Breast epithelium (tissue), 4 donors: ENCODE results near the gene ALOX5. TPM values are rescaled to one million over a fixed set of nuclear protein-coding genes. Genes with fewer than 3 reads are reported as not detected.
"Not testable (repeated sequence)": the region's sequence is repeated elsewhere in the genome, so short reads cannot be mapped to it uniquely, and the experiment has no call there.

Source experiments
- DNase-seq, 2 donors: peaks; one replicate each; pipeline ENCODE4 v3.0.0-alpha.2; 2019; ENCODE audit warnings: low spot score in 2 of 2
- H3K27ac ChIP-seq, 2 donors: fragments of 200-600 bp; sonication (generic) in 1 of 2; one replicate each; pipeline ENCODE4 v1.5.1; 2016 to 2019; ENCODE audit warnings: mild to moderate bottlenecking in 1 of 2
- H3K27me3 ChIP-seq, 2 donors: fragments of 200-600 bp; sonication (generic) in 1 of 2; one replicate each; pipeline versions ENCODE4 v1.5.1 to v1.6.0; 2017 to 2019; ENCODE audit warnings: control low read depth in 1 of 2, mild to moderate bottlenecking in 1 of 2
- H3K36me3 ChIP-seq: fragments of 200-600 bp; one replicate; pipeline ENCODE4 v1.5.1; 2019
- H3K4me1 ChIP-seq, 2 donors: fragments of 200-600 bp; sonication (generic); one replicate each; pipeline ENCODE4 v1.5.1; 2016 to 2019; ENCODE audit warnings: control low read depth in 1 of 2
- H3K4me3 ChIP-seq, 3 donors: fragments of 200-600 bp; sonication (generic); 1 replicate in 2 of 3; 2 replicates in 1 of 3; pipeline ENCODE4 v1.5.1; 2016 to 2019; ENCODE audit warnings: mild to moderate bottlenecking in 3 of 3, moderate library complexity in 2 of 3
- H3K9me3 ChIP-seq, 2 donors: fragments of 200-600 bp; sonication (generic) in 1 of 2; one replicate each; pipeline ENCODE4 v1.5.1; 2016 to 2019; ENCODE audit warnings: control low read depth in 1 of 2
- POLR2A ChIP-seq: fragments of 450-650 bp; IDR thresholded peaks from one replicate; pipeline ENCODE4 v1.6.1; 2016; ENCODE audit warnings: antibody characterized with exemption, mild to moderate bottlenecking, moderate library complexity
- POLR2AphosphoS5 ChIP-seq, 3 donors: sonication (generic); formaldehyde crosslinking; IDR thresholded peaks; one replicate each; pipeline ENCODE4 v1.6.1; 2017; ENCODE audit warnings: antibody characterized with exemption in 3 of 3
- intact Hi-C: fragments of 100-400 bp; cut with DNase I; formaldehyde crosslinking; loops from one replicate; pipeline ENCODE4 v1.15.1; 2023; ENCODE audit warnings: low total_unique reads
- total RNA-seq, 3 donors: library from RNA; depleted of rRNA; stranded (reverse); fragments of >200 nt; gene quantifications; one replicate each; pipeline ENCODE4 v1.1.0, GENCODE V29; 2016
- TF ChIP-seq, protein P1 (sequence below), 3 donors: fragments of 450-650 bp; IDR thresholded peaks; one replicate each; pipeline ENCODE4 v1.5.1; 2016 to 2017; ENCODE audit warnings: antibody characterized with exemption in 3 of 3, mild to moderate bottlenecking in 3 of 3, moderate library complexity in 3 of 3

Gene ALOX5
- total RNA-seq, 3 donors from 2014 or later = 33.4 to 67.5 (median 49.0) TPM

DNA sequence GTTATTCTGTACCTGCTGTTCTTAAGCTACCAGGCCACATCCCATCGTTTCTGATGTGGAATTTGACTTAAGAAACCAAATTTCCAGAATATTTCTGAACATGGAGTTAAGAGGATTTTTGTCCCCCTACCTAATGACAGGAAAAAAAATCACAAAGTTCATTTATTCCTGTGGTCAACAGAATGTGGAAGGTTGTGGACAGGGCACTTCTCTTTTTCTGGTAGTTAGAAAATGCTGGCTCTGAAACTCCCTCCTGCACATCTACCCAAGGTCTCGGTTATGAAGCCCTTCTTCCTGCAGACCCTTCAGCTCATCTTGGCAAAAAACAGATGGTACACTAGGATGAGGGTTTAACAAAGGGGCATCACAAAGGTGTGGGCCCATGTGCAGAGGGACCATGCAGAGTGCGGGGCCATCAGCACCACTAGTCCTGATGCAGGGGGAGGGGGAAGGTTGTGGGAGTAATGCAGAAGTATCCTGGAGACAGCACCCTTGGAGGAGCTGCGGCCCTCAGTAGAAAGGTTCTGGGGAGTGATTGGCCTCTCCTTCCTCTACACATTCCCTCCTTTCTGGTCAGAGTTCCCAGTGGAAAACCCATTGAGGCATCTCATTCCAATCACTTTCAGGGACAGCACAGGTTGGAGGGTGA, 9.8 kb downstream of the ALOX5 start:
- intact Hi-C loops = no loop called here
- TF ChIP-seq POLR2AphosphoS5 (IDR thresholded peaks at IDR 0.05) (no peak), POLR2A (no peak)
- TF ChIP-seq, protein P1, sequence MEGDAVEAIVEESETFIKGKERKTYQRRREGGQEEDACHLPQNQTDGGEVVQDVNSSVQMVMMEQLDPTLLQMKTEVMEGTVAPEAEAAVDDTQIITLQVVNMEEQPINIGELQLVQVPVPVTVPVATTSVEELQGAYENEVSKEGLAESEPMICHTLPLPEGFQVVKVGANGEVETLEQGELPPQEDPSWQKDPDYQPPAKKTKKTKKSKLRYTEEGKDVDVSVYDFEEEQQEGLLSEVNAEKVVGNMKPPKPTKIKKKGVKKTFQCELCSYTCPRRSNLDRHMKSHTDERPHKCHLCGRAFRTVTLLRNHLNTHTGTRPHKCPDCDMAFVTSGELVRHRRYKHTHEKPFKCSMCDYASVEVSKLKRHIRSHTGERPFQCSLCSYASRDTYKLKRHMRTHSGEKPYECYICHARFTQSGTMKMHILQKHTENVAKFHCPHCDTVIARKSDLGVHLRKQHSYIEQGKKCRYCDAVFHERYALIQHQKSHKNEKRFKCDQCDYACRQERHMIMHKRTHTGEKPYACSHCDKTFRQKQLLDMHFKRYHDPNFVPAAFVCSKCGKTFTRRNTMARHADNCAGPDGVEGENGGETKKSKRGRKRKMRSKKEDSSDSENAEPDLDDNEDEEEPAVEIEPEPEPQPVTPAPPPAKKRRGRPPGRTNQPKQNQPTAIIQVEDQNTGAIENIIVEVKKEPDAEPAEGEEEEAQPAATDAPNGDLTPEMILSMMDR (IDR thresholded peaks at IDR 0.05) = no peak
- Histone ChIP-seq H3K27me3 (no peaks in the 10 kb centered on the region), H3K36me3 (no peaks in the 10 kb centered on the region), H3K27ac (no peak overlapping the region), H3K4me1 (no peaks in the 10 kb centered on the region), H3K4me3 (no peak overlapping the region), H3K9me3 (no peaks in the 10 kb centered on the region)
- DNase-seq = no peak

DNA sequence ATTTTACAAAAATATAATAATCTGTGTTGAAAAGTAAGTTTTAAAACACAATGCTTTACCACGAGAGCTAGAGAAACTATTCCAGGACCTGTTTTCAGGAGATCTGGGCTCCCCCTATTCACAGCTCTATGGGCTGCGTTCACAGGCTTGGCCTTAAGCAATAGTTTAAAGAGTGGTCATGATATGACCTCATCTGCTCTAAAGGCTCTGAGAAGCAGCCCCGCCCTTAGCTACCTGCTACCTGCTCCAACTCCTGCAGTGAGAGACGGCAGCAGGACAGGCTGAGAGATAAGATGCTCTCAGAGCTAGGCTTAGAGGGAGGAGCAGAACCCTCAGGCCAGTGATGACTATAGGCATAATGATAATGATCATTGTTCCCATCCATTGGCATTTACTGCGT, 12.6 kb downstream of the ALOX5 start:
- TF ChIP-seq POLR2A (no peak), POLR2AphosphoS5 (IDR thresholded peaks at IDR 0.05) (no peak)
- TF ChIP-seq, protein P1 (IDR thresholded peaks at IDR 0.05) = no peak
- Histone ChIP-seq H3K4me3 (no peak overlapping the region), H3K4me1 (no peaks in the 10 kb centered on the region), H3K27ac (no peak overlapping the region), H3K27me3 (no peaks in the 10 kb centered on the region), H3K36me3 (no peaks in the 10 kb centered on the region), H3K9me3 (no peaks in the 10 kb centered on the region)
- DNase-seq = no peak
- intact Hi-C loops = no loop called here

DNA sequence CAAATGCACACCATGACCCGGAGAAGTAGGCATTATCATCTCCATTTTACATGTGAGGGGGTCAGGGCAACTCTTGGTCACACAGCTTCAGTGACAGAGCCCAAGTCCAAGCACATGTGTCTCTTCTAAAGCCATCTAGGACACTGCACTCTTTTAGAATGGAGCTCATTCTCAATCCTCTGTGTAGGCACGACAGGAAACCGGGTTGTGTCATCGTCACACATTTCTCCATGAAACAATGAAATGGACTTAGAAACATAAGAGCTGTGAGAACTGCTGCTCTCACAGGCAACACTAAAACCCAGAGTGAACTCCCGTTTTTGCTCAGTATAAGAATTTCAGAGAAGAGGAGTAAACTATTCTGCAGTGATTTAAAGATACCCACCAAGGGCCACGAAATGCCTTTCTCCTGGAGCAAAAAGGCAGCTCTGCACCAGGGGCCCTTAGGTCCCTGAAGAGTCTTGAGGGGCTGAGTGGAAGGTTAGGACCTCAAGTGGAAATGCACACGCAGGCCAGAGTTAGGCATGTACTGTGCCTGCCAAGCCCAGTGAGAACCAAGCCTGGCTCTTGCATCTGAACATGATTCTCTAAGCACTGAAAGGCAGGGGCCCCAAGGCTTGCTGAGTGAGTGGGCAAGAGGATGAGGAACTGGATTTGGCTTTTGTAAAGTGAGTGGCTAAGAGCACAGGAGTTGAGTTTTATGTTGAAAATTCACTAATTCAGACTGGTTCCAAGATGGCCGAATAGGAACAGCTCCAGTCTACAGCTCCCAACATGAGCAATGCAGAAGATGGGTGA, 13.3 kb downstream of the ALOX5 start:
- intact Hi-C loops = no loop called here
- H3K4me1 ChIP-seq = no peaks in the 10 kb centered on the region
- H3K9me3 ChIP-seq = no peaks in the 10 kb centered on the region
- no peak for DNase-seq
- no peak for TF ChIP-seq POLR2A
- TF ChIP-seq, protein P1 (IDR thresholded peaks at IDR 0.05) = no peak
- TF ChIP-seq POLR2AphosphoS5 (IDR thresholded peaks at IDR 0.05) = no peak
- H3K27me3 ChIP-seq = no peaks in the 10 kb centered on the region
- no peak overlapping the region for H3K27ac ChIP-seq
- no peaks in the 10 kb centered on the region for H3K36me3 ChIP-seq
- no peak overlapping the region for H3K4me3 ChIP-seq

DNA sequence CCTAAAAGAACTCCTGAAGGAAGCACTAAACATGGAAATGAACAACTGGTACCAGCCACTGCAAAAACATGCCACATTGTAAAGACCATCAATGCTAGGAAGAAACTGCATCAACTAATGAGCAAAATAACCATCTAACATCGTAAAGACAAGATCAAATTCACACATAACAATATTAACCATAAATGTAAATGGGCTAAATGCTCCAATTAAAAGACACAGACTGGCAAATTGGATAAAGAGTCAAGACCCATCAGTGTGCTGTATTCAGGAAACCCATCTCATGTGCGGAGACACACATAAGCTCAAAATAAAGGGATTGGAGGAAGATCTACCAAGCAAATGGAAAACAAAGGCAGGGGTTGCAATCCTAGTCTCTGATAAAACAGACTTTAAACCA, 15.7 kb downstream of the ALOX5 start:
- intact Hi-C loops, H3K4me1 ChIP-seq, H3K4me3 ChIP-seq: not testable (repeated sequence)

DNA sequence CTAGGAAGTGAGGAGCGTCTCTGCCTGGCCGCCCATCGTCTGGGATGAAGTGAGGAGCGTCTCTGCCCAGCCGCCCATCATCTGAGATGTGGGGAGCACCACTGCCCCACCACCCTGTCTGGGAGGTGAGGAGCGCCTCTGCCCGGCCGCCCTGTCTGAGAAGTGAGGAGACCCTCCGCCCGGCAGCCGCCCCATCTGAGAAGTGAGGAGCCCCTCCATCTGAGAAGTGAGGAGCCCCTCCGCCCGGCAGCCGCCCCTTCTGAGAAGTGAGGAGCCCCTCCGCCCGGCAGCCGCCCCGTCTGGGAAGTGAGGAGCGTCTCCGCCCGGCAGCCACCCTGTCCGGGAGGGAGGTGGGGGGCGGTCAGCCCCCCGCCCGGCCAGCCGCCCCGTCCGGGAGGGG, 17.6 kb downstream of the ALOX5 start:
- H3K27ac ChIP-seq, intact Hi-C loops, DNase-seq, H3K4me3 ChIP-seq, H3K9me3 ChIP-seq, H3K36me3 ChIP-seq, H3K4me1 ChIP-seq, H3K27me3 ChIP-seq: not testable (repeated sequence)

More for the DNA sequence above, 15.7 kb downstream of the ALOX5 start:
- not testable (repeated sequence) for H3K27ac ChIP-seq, H3K36me3 ChIP-seq, H3K27me3 ChIP-seq, DNase-seq, H3K9me3 ChIP-seq

DNA sequence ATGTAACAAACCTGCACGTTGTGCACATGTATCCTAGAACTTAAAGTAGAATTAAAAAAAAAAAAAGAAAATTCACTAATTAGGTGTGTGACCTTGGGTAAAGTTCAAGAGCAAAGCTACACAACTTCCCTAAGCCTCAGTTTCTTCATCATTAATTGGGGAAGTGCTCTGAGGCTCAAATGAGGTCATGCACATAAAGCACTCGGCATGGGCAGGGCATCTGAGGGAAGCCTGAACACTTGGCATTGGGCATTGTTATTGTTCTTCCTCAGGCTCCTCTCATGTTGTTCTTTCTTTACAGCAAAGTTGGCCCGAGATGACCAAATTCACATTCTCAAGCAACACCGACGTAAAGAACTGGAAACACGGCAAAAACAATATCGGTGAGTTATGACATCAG, 21.5 kb downstream of the ALOX5 start:
- Histone ChIP-seq H3K27ac (no peak overlapping the region), H3K27me3 (no peaks in the 10 kb centered on the region), H3K36me3 (no peaks in the 10 kb centered on the region), H3K4me3 (no peak overlapping the region), H3K4me1 (no peaks in the 10 kb centered on the region), H3K9me3 (peaks cover 0 to 7% of the 10 kb centered on the region in 2 donors)
- DNase-seq = no peak
- TF ChIP-seq POLR2AphosphoS5 (IDR thresholded peaks at IDR 0.05) = no peak
- TF ChIP-seq POLR2A = no peak
- TF ChIP-seq, protein P1 (IDR thresholded peaks at IDR 0.05) = no peak
- intact Hi-C loops = no loop called here
